AML-193 (cell line): ENCODE measurements around the gene E2F2.

Experiments
- DNase-seq, 2 experiments: peaks; one replicate each; lab custom pipeline; 2025; lab: John Stamatoyannopoulos, UW

Gene E2F2, protein sequence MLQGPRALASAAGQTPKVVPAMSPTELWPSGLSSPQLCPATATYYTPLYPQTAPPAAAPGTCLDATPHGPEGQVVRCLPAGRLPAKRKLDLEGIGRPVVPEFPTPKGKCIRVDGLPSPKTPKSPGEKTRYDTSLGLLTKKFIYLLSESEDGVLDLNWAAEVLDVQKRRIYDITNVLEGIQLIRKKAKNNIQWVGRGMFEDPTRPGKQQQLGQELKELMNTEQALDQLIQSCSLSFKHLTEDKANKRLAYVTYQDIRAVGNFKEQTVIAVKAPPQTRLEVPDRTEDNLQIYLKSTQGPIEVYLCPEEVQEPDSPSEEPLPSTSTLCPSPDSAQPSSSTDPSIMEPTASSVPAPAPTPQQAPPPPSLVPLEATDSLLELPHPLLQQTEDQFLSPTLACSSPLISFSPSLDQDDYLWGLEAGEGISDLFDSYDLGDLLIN

DNA sequence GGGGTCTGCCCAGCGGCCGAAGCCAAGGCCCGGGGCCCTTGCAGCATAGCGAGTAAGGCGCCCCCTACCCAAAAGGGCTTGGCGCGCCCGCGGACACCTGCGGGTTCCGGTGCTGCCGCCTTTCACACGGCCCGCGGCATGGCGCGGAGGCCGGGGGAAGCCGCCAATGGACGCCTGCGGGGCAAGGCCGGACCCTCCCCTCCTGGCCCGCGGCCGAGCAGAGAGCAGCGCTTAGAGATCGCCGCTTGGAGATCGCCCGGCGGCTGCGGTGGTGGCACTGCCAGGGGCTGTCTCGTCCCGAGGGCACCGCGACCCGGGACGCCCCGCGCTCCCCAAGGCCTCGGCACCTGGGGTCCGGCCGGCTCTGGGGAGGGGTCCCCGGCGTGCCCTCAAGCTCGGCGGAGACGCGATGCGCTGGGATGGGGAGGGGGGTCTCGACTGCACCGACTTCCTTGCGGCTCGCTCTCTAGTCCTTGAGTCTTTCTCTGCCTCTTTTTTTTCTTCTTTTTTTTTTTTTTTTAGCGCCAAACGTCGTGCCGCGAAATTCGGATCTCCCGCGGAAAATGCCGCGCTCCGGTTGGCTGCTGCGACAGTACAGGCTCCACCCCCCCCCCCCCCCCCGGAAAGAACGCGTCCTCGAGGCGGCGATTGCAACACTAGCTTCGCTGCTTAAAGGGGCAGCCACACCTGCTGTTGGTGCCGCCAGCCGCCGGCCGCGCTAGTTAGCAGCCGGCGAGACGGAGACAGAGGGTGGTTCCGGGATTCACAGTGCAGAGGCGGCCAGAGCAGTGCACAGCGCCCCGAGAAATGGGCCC is at the start of gene E2F2:
E2F2 (minus strand) TSS at position 487 of the 815 bp plus-strand sequence; CDS start at position 47, 440 bp downstream.
- DNase-seq = peak; percentile 62 to 74

DNA sequence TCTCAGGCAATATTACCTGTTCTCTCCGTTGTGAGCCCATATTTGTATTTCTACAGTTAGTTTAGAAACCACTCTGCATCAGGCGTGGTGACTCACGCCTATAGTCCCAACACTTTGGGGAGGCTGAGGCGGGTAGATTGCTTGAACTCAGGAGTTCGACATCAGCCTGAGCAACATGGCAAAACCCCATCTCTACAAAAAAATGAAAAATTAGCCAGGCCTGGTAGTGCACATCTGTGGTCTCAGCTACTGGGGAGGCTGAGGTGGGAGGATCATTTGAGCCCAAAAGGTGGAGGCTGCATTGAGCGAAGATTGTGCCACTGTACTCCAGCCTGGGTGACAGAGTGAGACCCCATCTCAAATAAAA is 47.9 kb upstream of the E2F2 start:
- no peak for DNase-seq

DNA sequence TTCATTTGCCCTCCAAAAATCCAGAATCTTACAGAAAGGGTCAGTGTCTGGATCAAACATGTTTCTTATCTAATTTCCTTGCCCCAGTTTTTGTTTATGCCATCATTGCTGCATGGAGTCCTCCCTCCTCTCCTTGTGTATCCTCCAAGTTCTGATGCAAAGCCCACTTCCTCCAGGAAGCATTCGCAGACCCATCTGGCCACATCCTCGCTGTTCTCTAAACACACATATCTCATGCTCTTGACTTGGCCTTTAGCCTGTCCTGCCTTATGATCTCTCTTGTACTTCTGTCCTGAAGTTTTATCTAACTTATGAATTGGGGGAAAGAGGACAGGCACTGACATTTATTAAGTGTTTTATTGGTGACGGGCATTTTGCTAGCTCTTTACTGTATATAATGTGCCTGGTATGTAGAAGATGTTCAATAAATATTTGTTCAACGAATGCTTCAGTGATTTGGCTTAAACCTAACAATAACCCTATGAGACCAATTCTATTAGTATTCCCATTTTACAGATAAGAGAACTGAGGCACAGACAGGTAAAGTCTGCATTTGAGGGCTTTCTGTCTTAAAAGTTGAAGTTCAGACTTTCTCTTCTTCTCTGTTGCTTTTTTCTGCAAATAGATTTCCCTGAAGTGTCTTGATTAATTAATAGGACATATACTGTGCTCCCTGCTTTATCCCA is 47.4 kb upstream of the E2F2 start:
- no peak for DNase-seq

DNA sequence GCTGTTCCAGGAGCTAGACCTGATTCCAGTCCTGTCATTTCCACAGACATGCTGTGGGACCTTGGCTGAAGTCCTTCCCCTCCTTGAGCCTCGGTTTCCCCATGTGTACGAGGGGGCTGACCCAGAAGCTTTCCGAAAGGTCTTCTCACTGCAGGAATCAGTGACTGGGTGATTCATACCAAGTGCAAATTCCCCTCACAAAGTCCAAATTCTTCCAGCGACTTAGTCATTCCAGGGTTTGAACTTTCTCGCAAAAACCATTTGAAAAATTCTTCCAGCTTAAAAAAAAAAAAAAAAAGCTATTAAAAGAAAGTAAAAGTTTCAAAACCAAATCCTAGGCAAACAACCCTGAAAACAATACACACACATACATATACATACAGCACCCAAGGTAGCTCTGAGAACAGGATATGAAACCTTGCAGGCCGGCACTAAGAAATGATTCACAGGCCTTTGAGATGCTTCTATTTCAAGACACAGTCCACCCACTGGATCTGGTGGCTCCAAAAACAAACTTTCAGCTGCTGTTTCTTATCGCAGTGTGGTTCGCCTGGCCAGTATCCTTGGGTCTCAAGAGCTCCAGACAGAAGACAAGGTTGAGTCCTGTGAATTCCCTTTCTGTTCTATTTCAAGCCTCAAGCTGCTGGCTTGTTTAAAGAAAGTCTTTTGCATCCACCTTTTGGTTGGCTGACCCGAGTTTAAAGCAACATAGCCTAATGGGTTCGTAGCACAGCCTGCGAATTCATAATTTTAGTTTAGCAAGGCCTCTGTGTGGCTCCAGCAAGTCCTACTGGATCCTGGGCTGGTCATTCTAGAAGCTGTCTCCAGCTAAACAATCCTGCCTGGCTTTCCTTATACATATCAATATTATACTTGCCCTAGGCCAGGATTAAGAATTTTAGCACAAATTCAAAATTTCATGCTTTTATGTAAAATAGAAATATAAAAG is 46.3 kb upstream of the E2F2 start:
- no peak for DNase-seq

DNA sequence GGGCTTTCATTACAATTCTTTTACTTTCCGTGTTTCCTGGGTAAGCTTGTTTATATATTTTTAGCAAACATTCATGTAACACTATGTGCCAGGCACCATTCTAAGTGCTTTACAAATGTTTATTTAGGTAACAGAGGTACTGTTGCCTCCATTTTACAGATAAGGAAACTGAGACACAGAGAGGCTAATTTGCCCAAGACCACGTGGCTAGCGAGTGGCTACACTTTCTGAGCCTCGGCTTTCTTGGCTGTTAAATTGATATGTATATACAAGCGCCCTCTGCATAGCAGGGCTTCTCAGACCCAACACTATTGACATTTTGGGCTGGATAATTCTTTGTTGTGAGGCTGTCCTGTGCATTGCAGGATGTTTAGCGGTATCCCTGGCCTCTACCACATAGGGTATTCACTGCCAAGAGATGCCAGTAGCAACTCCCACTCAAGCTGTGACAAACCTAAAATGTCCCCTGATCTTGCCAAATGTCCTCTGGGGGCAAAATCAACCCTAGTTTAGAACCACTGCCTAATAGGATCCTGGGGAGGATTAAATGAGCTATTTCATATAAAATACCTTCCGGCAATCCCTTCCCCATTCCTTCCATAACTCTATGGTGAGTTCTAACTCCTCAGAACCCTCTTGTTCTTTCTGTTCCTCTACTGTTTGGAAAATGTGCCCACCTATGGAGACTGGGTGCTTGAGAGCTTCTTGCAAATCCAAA is 45.5 kb upstream of the E2F2 start:
- DNase-seq = no peak

DNA sequence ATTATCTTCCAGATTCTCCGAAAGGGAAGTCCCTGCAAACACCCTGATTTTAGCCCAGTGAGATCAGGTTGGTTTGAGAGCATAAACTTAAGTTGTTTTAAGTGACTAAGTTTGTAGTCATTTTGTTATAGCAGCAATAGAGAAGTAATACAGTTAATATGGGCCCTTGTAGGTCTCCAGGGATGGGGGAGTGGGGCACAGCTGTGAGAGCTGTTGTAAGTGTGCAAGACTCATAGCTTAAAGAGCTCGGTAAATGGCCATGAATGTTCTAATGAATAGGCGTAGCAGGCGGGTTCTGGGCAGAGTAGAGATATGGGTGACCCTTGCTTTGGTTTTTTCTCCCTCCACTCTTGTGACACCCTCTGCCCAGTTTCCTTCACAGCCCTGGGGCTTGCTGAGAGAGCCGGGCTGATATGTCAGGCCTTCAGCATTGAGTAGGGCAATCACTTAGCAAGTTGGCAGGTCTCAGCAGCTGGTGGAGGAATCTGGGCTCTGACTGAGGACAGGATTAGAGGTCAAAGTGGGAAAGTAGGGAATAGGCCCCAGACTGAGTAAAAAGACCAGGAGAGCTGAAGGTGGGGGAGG is 44.3 kb upstream of the E2F2 start:
- no peak for DNase-seq

DNA sequence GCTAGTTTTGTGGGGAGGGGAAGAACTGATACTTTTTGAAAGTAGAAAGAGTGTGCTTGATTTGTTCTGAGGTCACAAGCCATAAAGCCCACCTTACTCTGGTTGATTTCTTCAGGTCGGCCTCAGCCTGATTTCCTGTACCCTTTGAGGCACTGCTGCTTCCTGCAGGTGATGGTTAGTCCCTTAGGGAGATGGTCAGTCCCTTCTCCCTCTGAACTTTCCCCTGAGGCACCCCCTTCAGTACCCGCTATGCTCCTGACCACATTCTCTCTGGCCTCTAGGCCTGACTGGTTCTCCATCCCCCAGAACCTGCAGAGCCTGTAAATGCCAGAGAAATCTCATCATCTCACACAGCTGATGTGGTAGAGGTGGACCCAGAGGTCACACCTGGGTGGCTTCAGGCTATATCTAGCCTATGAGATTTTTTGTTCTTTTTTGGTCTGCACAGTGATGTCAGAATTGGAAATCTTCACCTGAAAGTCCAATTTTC is 43.3 kb upstream of the E2F2 start:
- no peak for DNase-seq

DNA sequence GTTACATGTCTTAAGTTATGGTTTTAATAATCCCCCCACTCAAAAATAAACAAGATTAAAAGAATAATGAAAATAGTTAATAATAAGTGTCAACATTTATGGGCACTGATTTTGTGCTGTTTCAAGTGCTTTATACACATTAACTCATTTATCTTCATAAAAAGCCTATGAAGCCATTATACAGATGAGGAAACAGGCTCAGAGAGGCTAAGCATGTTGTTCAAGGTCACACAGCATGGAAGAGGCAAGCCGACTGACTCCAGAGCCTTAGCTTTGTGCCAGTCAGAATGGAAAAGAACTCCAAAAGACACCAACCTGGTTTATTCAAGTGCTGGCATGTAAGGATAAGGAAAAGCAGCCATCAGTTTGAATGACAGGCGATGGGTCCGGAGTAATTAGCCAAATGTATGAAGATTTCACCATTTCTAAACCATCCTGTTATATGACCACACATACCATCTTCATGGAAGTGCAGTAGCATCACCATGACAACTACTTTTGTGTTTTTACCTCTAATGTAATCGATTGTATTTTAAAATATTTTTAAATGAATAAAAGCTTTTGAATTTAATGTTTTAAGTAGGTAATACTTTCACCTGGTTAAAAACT is 42.6 kb upstream of the E2F2 start:
- no peak for DNase-seq

DNA sequence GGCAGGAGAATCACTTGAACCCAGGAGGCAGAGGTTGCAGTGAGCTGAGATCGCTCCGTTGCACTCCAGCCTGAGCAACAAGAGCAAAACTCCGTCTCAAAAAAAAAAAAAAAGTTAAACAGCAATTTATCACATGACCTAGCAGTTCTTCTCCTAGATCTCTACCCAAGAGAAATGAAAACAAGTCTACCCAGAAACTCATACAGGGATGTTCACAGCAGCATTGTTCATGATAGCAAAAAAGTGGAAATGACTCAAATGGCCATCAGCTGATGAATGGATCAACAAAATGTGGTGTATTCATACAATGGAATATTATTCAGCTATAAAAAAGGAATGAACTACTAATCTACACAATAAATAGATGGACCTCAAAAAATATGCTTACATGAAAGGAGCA is 40.4 kb upstream of the E2F2 start:
- no peak for DNase-seq

DNA sequence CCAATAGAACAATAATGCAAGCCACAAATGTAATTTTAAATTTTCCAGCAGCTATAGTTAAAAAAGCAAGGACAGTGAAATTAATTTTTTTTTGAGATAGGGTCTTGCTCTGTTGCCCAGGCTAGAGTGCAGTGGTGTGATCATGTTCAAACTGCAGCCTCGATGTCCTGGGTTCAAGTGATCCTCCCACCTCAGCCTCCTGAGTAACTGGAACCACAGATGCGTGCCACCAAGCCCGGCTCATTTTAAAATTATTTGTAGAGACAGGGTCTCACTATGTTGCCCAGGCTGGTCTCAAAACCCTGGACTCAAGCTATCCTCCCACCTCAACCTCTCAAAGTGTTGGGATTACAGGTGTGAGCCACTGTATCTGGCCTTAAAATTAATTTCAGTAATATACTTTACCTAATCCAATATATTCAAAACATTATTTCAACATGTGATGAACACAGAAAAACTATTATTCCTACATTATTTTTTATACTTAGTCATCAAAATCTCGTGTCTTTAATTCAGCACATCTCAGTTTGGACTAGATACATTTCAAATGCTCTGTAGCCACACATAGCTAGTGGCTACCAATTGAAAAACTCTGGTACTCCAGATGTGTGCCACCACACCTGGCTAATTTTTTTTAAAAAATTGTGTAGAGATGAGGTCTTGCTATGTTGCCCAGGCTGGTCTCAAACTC is 39.1 kb upstream of the E2F2 start:
- DNase-seq = no peak

DNA sequence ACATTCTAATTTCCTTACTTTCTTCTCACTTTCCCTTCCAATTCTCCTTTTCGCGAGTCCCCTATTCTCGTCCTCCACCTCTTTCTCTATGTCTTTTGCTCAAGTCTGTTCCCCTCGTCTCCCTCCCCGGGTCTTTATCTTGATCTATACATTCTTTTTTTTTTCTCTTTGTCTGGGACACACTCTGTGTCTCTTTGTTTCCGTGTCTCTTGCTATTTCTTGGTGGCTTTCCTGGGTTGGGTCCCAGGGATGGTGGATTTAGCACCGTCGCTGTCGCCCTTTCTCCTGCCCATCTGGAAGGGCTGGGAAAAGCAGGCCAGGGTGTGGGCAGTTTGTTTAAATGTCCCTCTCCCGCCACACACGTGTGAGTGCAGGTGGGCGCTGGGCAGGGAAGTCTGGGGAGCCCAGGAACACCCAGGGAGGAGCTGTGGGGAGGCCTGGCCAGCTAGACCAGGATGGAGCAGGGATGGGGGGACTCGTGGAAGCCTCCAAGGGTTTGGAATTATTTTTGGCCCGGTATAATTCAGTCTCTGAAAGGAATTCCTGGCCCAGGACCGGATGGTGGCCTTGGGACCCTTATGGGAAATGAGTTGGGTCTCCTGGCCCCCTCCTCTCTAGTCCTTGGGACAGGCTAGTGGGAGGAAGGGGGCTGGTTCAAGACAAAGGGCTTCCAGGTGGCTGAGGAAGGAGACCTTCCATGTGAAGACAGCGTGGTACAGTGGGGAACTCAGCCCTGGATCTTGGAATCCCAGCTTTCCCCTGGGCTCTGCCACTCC is 37.8 kb upstream of the E2F2 start:
- DNase-seq = no peak

DNA sequence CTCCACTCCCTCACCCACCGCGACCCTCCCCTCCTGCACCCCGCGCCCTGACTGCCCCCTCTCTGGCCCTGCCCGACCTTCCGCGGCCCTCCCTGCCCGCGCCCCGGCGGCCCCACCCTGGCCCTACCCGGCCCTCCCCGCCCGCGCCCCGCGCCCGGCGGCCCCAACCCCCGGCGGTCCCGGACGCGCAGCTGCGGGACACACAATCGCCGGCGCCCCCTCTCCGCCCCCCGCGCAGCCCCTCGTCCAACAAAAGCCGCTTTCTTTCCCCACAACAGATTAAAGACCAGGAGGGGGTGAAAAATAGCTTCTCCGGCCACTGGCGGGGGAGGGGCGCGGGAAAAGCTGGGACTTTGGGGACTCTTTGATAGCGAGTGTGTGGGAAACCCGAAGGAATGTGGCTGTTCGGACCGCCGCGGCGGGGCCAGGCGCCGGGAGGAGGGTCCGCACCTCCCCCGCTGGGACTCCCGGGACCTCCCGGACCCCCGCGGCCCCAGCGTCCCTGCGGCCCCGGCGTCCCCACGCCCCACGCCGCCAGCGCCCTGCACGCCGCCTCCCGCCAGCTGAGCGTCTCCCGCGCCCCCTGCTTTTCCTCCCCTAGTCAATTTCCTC is 37.1 kb upstream of the E2F2 start:
- DNase-seq = no peak

DNA sequence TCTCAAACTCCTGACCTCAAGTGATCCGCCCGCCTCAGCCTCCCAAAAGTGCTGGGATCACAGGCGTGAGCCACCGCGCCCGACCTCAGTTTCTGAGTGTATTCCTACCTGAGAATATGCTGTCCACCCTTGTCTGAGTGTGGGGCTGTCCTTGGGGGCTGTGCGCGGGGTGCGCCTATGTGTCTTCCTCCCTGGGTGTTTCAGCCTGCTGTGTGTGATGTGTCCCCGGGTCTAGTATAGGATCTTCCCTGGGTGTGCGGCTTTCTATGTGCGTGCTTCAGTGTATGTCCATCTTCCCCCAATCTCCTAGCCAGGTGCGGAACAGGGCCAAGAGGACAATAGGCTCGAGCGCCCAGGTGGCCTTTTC is 36.6 kb upstream of the E2F2 start:
- no peak for DNase-seq

DNA sequence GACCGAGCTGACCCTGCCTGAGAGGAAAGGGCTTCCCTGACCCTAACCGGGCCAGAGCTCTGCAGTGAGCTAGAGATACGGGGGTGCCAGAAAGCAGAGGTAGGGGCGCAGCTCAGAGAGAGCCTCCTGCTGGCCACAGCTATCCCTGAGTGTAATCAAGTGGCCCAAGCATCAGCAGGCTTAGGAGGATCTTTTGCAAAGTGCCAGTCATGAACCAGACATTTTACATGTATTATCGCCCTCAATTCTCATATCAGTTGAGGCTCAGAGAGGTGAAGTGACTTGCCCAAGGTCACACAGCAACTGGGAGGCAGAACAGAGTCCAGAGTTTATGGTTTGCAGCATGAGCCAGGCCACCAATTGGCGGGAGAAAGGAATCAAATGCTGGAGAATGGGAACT is 35.3 kb upstream of the E2F2 start:
- no peak for DNase-seq

DNA sequence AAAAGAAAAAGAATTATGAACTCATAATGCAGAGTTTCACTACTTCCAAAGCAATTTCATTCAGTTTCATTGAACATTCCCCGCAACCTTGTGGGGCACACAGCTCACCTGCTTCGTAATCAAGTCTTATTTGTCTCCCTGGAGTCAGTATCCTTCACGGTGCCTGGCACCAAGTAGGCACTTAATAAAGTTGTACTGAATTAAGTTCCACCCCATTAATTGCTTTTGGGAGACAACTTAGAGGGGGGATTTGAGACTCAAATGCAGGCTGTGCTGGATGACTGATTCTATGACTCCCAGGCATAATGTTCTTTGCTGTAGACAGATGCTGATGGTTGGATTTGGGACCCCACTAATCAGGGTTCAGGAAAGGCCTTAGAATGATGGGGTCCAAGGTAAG is 34.7 kb upstream of the E2F2 start:
- no peak for DNase-seq

DNA sequence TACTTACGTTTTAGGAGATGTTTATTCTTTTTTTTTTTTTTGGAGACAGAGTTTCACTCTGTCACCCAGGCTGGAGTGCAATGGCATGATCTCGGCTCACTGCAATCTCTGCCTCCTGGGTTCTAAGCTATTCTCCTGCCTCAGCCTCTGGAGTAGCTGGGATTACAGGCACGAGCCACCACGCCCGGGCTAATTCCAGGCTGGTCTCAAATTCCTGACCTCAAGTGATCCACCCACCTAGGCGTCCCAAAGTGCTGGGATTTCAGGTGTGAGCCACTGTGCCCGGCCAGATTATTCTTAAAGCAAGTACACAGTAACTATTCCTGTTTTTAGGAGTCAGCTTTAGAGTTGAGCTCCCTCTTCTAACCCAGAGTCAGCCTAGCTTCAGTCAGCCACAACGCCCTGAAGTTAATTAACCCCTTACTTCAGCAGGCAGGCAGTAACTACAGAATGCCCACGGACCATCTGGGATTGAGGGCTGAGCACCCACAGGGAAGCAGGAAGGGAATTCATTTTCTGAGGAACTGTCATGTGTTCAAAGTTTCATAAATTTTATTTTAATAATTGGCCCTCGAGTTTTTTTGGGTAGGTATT is 33.6 kb upstream of the E2F2 start:
- DNase-seq = no peak

DNA sequence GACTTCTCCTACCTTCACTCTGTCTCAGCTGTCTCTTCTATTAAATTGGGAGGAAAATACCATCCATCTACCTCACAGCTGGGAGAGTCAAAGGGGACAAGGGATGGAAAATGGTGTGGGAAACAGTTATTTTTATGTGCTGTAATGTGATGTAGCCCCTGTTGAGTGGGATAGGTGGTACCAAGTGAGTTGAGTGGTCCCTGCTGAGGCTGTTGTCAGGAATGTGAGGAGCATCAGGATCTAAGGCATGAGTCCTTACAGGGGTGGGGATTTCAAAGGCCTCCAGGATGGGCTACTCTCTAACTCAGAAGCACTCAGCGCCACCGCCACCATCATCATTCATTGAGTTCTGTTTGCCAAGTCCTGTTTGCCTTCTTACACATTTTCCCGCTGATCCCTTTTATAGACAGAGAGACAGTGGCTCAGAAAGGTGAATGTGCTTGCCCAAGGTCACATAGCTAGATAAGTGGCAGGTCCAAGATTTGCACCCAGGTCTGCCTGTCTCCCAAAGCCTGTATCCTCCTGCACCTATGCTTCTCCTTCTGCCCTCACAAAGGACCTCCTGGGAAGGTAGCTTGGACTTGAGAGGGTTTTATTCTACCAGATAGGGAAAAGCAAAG is 32.8 kb upstream of the E2F2 start:
- DNase-seq = no peak
